ENCODE data around the gene B4GALT2.
A peak's percentile ranks its signal among the peaks of the same experiment; 100 is the strongest.

B4GALT2 gene

GRCh38 chr1:44029911-44030604, 51.0 kb downstream of the B4GALT2 start:
- DNase-seq (ENCODE audit: low read depth): peak; percentile 94

- DNase-seq (ENCODE audit: low read depth): peak; percentile 70
Observed at GRCh38 chr1:44030605-44031251, 51.7 kb downstream of the B4GALT2 start.

- peak; percentile 66 for DNase-seq (ENCODE audit: low read depth)
Observed at GRCh38 chr1:44031252-44032169, 52.5 kb downstream of the B4GALT2 start, which contains the start of gene SLC6A9. TSS of gene SLC6A9 (minus strand) at chr1:44031462. CDS start at chr1:44024277, 7,185 bp downstream.

- no peak for DNase-seq (ENCODE audit: low read depth)
Observed at GRCh38 chr1:44032170-44032790, 53.3 kb downstream of the B4GALT2 start.

GRCh38 chr1:44033041-44033575, 54.1 kb downstream of the B4GALT2 start:
- no peak for DNase-seq (ENCODE audit: low read depth)

GRCh38 chr1:44033756-44034155, 54.7 kb downstream of the B4GALT2 start:
- DNase-seq (ENCODE audit: low read depth): peak; percentile 42

- DNase-seq (ENCODE audit: low read depth): no peak
Observed at GRCh38 chr1:44034423-44034822, 55.4 kb downstream of the B4GALT2 start.

GRCh38 chr1:44034976-44035716, 56.1 kb downstream of the B4GALT2 start:
- no peak for DNase-seq (ENCODE audit: low read depth)

GRCh38 chr1:44035726-44036408, 56.9 kb downstream of the B4GALT2 start:
- DNase-seq (ENCODE audit: low read depth): no peak

GRCh38 chr1:44036409-44037139, 57.6 kb downstream of the B4GALT2 start:
- peak; percentile 84 for DNase-seq (ENCODE audit: low read depth)

GRCh38 chr1:44037154-44037553, 58.1 kb downstream of the B4GALT2 start:
- DNase-seq (ENCODE audit: low read depth): no peak

- peak; percentile 74 for DNase-seq (ENCODE audit: low read depth)
Observed at GRCh38 chr1:44038876-44039657, 60.1 kb downstream of the B4GALT2 start.

GRCh38 chr1:44040418-44040817, 61.4 kb downstream of the B4GALT2 start:
- DNase-seq (ENCODE audit: low read depth): no peak
